DOHH2 (cell line): Measurements from ENCODE around the gene RASD2.

Source experiments
- CTCF ChIP-seq: fragments of 200-600 bp; sonication (generic); IDR thresholded peaks from one replicate; pipeline ENCODE4 v1.5.1; 2014; ENCODE audit warnings: antibody characterized with exemption, mild to moderate bottlenecking, low read depth, low read length; ENCODE audit not compliant: poor library complexity, severe bottlenecking
- EZH2phosphoT487 ChIP-seq: fragments of 200-600 bp; sonication (generic); IDR thresholded peaks from 2 replicates; pipeline ENCODE4 v1.6.1; 2017; ENCODE audit warnings: borderline replicate concordance, mild to moderate bottlenecking, antibody characterized with exemption, low read length, moderate library complexity, mixed read lengths

GRCh38 chr22:35587447-35587870, 46.8 kb downstream of the RASD2 start:
- no peak for TF ChIP-seq CTCF
- TF ChIP-seq EZH2phosphoT487 = no peak
